Mesenchymal stem cell (in vitro differentiated cells and primary cell): ENCODE measurements around the gene TMEM178B.
A peak's percentile ranks its signal among the peaks of the same experiment; 100 is the strongest.

Experiments
- DNase-seq: peaks from one replicate; pipeline ENCODE4 v3.0.0-alpha.2; 2013
- H2AFZ ChIP-seq: one replicate; pipeline ENCODE4 v1.6.1; 2013; ENCODE audit warnings: low read depth, mild to moderate bottlenecking, control low read depth, inconsistent platforms, low read length, moderate library complexity
- H2AK5ac ChIP-seq: 2 replicates; pipeline ENCODE4 v1.6.1; 2013; ENCODE audit warnings: low read length, moderate library complexity, mild to moderate bottlenecking, inconsistent platforms; ENCODE audit not compliant: severe bottlenecking
- H2BK120ac ChIP-seq: one replicate; pipeline ENCODE4 v1.6.1; 2013; ENCODE audit warnings: low read depth, mild to moderate bottlenecking, inconsistent platforms, low read length, moderate library complexity
- H2BK12ac ChIP-seq, 2 experiments: one replicate each; pipeline ENCODE4 v1.6.1; 2013; ENCODE audit warnings: inconsistent platforms in 2 of 2, low read length in 2 of 2, mild to moderate bottlenecking in 2 of 2, moderate library complexity in 2 of 2, control low read depth in 1 of 2
- H2BK15ac ChIP-seq: one replicate; pipeline ENCODE4 v1.6.1; 2013; ENCODE audit warnings: mild to moderate bottlenecking, low read depth, inconsistent platforms; ENCODE audit not compliant: poor library complexity, severe bottlenecking
- H2BK5ac ChIP-seq: 2 replicates; pipeline ENCODE4 v1.6.1; 2013; ENCODE audit warnings: low read depth, mild to moderate bottlenecking, low read length, control low read depth, inconsistent platforms; ENCODE audit not compliant: poor library complexity, severe bottlenecking
- H3K14ac ChIP-seq, 2 experiments: one replicate each; pipeline ENCODE4 v1.6.1; 2013; ENCODE audit warnings: inconsistent platforms in 2 of 2, low read length in 2 of 2, control low read depth in 1 of 2, mild to moderate bottlenecking in 1 of 2, moderate library complexity in 1 of 2
- H3K18ac ChIP-seq, 2 experiments: one replicate each; pipeline ENCODE4 v1.6.1; 2013; ENCODE audit warnings: inconsistent platforms in 2 of 2, low read length in 2 of 2, control low read depth in 1 of 2, low read depth in 1 of 2, mild to moderate bottlenecking in 1 of 2
- H3K23ac ChIP-seq, 2 experiments: one replicate each; pipeline ENCODE4 v1.6.1; 2013; ENCODE audit warnings: inconsistent platforms in 2 of 2, low read length in 2 of 2, mild to moderate bottlenecking in 2 of 2, moderate library complexity in 2 of 2, control low read depth in 1 of 2
- H3K27ac ChIP-seq: 2 replicates; pipeline ENCODE4 v1.5.1; 2013; ENCODE audit warnings: mild to moderate bottlenecking, moderate library complexity, low read length, control low read depth, inconsistent platforms; ENCODE audit not compliant: poor library complexity, severe bottlenecking
- H3K27me3 ChIP-seq, 2 experiments: 2 replicates each; pipeline versions ENCODE4 v1.6.1 to v1.7.0; 2013; ENCODE audit warnings: low read length in 2 of 2, mild to moderate bottlenecking in 2 of 2, moderate library complexity in 2 of 2, control low read depth in 1 of 2, inconsistent platforms in 1 of 2; ENCODE audit not compliant: control insufficient read depth in 1 of 2, insufficient read depth in 1 of 2
- H3K36me3 ChIP-seq, 2 experiments: 2 replicates each; pipeline versions ENCODE4 v1.6.1 to v1.7.0; 2013; ENCODE audit warnings: low read length in 2 of 2, control low read depth in 1 of 2, inconsistent platforms in 1 of 2, low read depth in 1 of 2, mild to moderate bottlenecking in 1 of 2; ENCODE audit not compliant: insufficient read depth in 2 of 2, control insufficient read depth in 1 of 2
- H3K4ac ChIP-seq, 2 experiments: one replicate each; pipeline ENCODE4 v1.6.1; 2013; ENCODE audit warnings: inconsistent platforms in 2 of 2, low read length in 2 of 2, mild to moderate bottlenecking in 2 of 2, moderate library complexity in 2 of 2, control low read depth in 1 of 2, low read depth in 1 of 2
- H3K4me1 ChIP-seq: 2 replicates; pipeline ENCODE4 v1.6.1; 2013; ENCODE audit warnings: low read depth, low read length, control low read depth; ENCODE audit not compliant: control insufficient read depth, insufficient read depth
- H3K4me2 ChIP-seq: 2 replicates; pipeline ENCODE4 v1.6.1; 2013; ENCODE audit warnings: low read length, mild to moderate bottlenecking, inconsistent platforms; ENCODE audit not compliant: poor library complexity, severe bottlenecking
- H3K4me3 ChIP-seq, 2 experiments: 2 replicates each; pipeline versions ENCODE4 v1.5.1 to v1.7.0; 2013; ENCODE audit warnings: low read length in 2 of 2, mild to moderate bottlenecking in 2 of 2, control low read depth in 1 of 2, low read depth in 1 of 2; ENCODE audit not compliant: insufficient read depth in 1 of 2
- H3K79me1 ChIP-seq: replicated peaks from 2 replicates; pipeline ENCODE4 v1.6.1; 2013; ENCODE audit warnings: mild to moderate bottlenecking, control low read depth, low read length, inconsistent platforms; ENCODE audit not compliant: poor library complexity, severe bottlenecking
- H3K9ac ChIP-seq: 2 replicates; pipeline ENCODE4 v1.7.0; 2013; ENCODE audit warnings: mild to moderate bottlenecking, low read length, moderate library complexity
- H3K9me3 ChIP-seq: 2 replicates; pipeline ENCODE4 v1.7.0; 2013; ENCODE audit warnings: mild to moderate bottlenecking, low read length; ENCODE audit not compliant: control insufficient read depth
- H4K8ac ChIP-seq: one replicate; pipeline ENCODE4 v1.6.1; 2013; ENCODE audit warnings: inconsistent platforms, mild to moderate bottlenecking, low read length, moderate library complexity
- H4K91ac ChIP-seq: one replicate; pipeline ENCODE4 v1.6.1; 2013; ENCODE audit warnings: mild to moderate bottlenecking, low read length, inconsistent platforms
- WGBS: methylation state at CpG from one replicate; pipeline ENCODE4 v1.1.7; 2013; ENCODE audit warnings: mixed read lengths; 5-methylcytosine and 5-hydroxymethylcytosine counted together

The TMEM178B gene

GRCh38 chr7:141456298-141456697 lies 382.4 kb downstream of the TMEM178B start:
- Histone ChIP-seq H3K79me1 (no peaks in the 10 kb centered on the region), H3K4me3 (no peak overlapping the region), H3K4me1 (no peaks in the 10 kb centered on the region), H3K23ac (no peak overlapping the region), H3K9ac (no peak overlapping the region), H2BK15ac (no peak overlapping the region), H2BK12ac (no peak overlapping the region), H3K14ac (no peak overlapping the region), H2BK120ac (no peak overlapping the region), H3K9me3 (no peaks in the 10 kb centered on the region), H3K36me3 (no peaks in the 10 kb centered on the region), H3K18ac (no peak overlapping the region), H3K4me2 (no peak overlapping the region), H2AFZ (no peak overlapping the region), H2BK5ac (no peak overlapping the region), H3K27me3 (no peaks in the 10 kb centered on the region), H4K8ac (no peak overlapping the region), H3K27ac (no peak overlapping the region), H2AK5ac (no peak overlapping the region), H4K91ac (no peak overlapping the region), H3K4ac (no peak overlapping the region)
- WGBS = 52% methylated on average over 2 of the region's 2 CpGs
- DNase-seq = no peak

GRCh38 chr7:141456711-141457110 lies 382.8 kb downstream of the TMEM178B start:
- H3K14ac ChIP-seq = no peak overlapping the region
- no peak overlapping the region for H4K8ac ChIP-seq
- H3K4me1 ChIP-seq = no peaks in the 10 kb centered on the region
- no peak overlapping the region for H3K4me2 ChIP-seq
- no peak overlapping the region for H2BK12ac ChIP-seq
- no peak overlapping the region for H2BK5ac ChIP-seq
- H3K4me3 ChIP-seq = no peak overlapping the region
- H2AFZ ChIP-seq = no peak overlapping the region
- H3K4ac ChIP-seq = no peak overlapping the region
- H3K9me3 ChIP-seq = no peaks in the 10 kb centered on the region
- no peak overlapping the region for H3K27ac ChIP-seq
- H3K23ac ChIP-seq = no peak overlapping the region
- no peak for DNase-seq
- H4K91ac ChIP-seq = no peak overlapping the region
- H3K18ac ChIP-seq = no peak overlapping the region
- H2AK5ac ChIP-seq = no peak overlapping the region
- 66% methylated on average over 4 of the region's 4 CpGs for WGBS
- H3K36me3 ChIP-seq = no peaks in the 10 kb centered on the region
- no peak overlapping the region for H2BK120ac ChIP-seq
- no peak overlapping the region for H2BK15ac ChIP-seq
- no peaks in the 10 kb centered on the region for H3K79me1 ChIP-seq
- no peak overlapping the region for H3K9ac ChIP-seq
- no peaks in the 10 kb centered on the region for H3K27me3 ChIP-seq

DNA sequence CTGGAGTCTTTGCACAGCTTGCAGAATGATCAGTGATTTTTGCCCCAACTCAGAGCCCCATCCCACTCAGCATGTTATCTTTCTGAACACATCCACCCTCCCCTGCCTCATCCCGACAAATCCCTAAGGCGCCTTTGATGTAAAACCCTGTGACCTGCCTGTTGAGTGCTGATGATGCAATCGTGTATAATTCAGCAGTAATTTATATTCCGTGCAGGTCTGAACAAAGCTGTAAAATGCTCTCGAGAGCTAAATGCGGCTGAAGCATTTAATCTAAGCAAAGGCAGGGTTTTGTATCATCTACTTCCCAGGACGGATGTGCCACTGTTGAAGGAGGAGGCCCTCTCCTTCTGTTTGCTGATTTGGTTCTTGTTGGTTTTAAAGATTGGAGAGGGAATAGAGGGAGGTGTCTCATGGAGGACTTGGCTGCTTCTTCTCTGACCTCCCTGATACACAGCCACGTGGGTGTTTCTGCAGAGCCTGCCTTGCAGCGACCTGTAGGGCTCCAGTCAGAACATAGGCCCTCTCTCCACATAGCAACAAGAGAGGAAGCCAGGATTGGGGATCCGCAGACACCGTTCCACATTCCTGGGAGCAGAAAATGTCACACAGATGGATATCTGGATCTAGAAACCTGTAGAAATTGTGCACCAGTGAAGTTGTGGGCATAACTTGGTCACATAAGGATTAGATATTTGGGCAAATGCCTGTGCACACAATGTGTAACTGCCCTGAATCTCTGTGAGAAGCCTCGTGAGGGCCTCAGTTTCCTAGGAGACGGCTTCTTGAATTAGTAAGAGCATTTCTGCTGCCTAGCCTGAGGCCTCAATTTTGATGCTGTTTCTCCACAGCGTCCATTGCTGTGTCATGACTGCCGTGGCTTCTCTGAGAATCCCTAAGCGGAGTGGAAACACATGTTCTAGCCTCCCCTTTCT lies 387.2 kb downstream of the TMEM178B start:
- Histone ChIP-seq H3K4ac (no peak overlapping the region), H2BK120ac (no peak overlapping the region), H3K4me3 (no peak overlapping the region), H2BK15ac (no peak overlapping the region), H2BK5ac (no peak overlapping the region), H3K4me1 (no peaks in the 10 kb centered on the region), H2AFZ (no peak overlapping the region), H3K4me2 (no peak overlapping the region), H3K18ac (no peak overlapping the region), H2AK5ac (no peak overlapping the region), H3K36me3 (no peaks in the 10 kb centered on the region), H3K14ac (no peak overlapping the region), H3K27ac (no peak overlapping the region), H3K9me3 (no peaks in the 10 kb centered on the region), H3K79me1 (no peaks in the 10 kb centered on the region), H4K8ac (no peak overlapping the region), H4K91ac (peak overlapping the region; percentile 37), H3K9ac (peak overlapping the region; percentile 50), H2BK12ac (no peak overlapping the region), H3K27me3 (no peaks in the 10 kb centered on the region), H3K23ac (no peak overlapping the region)
- DNase-seq = no peak
- WGBS = 79% methylated on average over 16 of the region's 16 CpGs

GRCh38 chr7:141461924-141462323 lies 388.1 kb downstream of the TMEM178B start:
- DNase-seq = no peak
- no peaks in the 10 kb centered on the region for H3K27me3 ChIP-seq
- 80% methylated on average over 6 of the region's 6 CpGs for WGBS

More at GRCh38 chr7:141461924-141462323, 388.1 kb downstream of the TMEM178B start:
- no peak overlapping the region for H2BK5ac ChIP-seq
- H3K4me3 ChIP-seq = no peak overlapping the region
- H3K79me1 ChIP-seq = no peaks in the 10 kb centered on the region
- no peak overlapping the region for H3K18ac ChIP-seq
- no peak overlapping the region for H3K27ac ChIP-seq
- H3K23ac ChIP-seq = no peak overlapping the region
- no peaks in the 10 kb centered on the region for H3K4me1 ChIP-seq
- H3K36me3 ChIP-seq = no peaks in the 10 kb centered on the region
- no peaks in the 10 kb centered on the region for H3K9me3 ChIP-seq
- H2BK120ac ChIP-seq = no peak overlapping the region
- H2BK15ac ChIP-seq = no peak overlapping the region
- peak overlapping the region; percentile 50 for H3K9ac ChIP-seq
- no peak overlapping the region for H2AK5ac ChIP-seq
- no peak overlapping the region for H3K4me2 ChIP-seq
- no peak overlapping the region for H4K8ac ChIP-seq
- H4K91ac ChIP-seq = no peak overlapping the region
- no peak overlapping the region for H2AFZ ChIP-seq
- no peak overlapping the region for H3K14ac ChIP-seq
- H2BK12ac ChIP-seq = no peak overlapping the region
- no peak overlapping the region for H3K4ac ChIP-seq
